ENCODE data around the gene SSH2. TPM values are rescaled to one million over a fixed set of nuclear protein-coding genes. Genes with fewer than 3 reads are reported as not detected.

Gene SSH2
- total and polyA plus RNA-seq, 9 of the 15 experiments (the other 6 are each of a cell fraction or from before 2014, with no cell fraction given) = 3.9 to 16.1 (median 10.2) TPM

DNA sequence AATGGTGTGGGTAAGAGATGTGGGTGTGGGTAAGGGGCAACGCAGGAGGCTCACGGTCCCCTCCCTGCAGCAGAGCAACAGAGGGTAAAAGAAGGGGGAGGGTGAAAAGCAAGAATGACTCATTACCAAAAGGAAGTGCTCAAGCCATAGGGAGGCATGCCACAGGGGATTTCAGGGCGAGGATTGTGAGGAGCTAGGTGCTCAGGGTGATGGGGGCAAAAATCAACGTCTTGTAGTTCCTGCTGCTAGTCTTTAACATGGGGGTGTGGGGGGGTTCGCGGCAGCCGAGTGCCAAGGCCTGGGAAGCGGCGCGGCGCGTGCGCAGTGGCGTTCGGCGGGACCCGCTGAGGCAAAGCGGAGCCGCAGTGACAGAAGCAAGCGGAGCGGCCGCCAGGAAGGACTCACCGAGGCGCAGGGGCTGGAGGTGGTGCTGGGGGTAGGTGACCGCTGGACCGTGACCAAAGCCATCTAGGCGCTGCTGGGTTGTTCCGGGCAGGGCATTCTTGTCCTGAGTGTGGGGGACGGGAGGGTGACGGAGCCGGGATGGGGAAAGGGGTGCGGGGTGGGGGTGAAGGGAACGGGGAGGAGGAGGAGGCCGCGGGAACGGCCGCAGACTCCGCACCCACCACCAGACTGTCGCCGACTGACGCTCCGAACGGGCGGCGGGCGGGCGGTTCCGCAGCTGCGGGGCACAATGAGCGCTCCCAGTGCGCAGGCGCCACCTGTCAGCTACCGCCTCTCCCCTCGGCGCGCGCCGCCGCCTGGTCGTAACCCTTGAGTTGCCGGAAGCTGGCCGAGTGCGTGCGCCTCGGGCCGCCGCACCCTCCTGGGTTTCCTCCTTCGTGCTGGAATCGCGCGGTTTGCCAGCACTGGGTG, at the start of gene SSH2 (continued):
- TF ChIP-seq, protein P1, sequence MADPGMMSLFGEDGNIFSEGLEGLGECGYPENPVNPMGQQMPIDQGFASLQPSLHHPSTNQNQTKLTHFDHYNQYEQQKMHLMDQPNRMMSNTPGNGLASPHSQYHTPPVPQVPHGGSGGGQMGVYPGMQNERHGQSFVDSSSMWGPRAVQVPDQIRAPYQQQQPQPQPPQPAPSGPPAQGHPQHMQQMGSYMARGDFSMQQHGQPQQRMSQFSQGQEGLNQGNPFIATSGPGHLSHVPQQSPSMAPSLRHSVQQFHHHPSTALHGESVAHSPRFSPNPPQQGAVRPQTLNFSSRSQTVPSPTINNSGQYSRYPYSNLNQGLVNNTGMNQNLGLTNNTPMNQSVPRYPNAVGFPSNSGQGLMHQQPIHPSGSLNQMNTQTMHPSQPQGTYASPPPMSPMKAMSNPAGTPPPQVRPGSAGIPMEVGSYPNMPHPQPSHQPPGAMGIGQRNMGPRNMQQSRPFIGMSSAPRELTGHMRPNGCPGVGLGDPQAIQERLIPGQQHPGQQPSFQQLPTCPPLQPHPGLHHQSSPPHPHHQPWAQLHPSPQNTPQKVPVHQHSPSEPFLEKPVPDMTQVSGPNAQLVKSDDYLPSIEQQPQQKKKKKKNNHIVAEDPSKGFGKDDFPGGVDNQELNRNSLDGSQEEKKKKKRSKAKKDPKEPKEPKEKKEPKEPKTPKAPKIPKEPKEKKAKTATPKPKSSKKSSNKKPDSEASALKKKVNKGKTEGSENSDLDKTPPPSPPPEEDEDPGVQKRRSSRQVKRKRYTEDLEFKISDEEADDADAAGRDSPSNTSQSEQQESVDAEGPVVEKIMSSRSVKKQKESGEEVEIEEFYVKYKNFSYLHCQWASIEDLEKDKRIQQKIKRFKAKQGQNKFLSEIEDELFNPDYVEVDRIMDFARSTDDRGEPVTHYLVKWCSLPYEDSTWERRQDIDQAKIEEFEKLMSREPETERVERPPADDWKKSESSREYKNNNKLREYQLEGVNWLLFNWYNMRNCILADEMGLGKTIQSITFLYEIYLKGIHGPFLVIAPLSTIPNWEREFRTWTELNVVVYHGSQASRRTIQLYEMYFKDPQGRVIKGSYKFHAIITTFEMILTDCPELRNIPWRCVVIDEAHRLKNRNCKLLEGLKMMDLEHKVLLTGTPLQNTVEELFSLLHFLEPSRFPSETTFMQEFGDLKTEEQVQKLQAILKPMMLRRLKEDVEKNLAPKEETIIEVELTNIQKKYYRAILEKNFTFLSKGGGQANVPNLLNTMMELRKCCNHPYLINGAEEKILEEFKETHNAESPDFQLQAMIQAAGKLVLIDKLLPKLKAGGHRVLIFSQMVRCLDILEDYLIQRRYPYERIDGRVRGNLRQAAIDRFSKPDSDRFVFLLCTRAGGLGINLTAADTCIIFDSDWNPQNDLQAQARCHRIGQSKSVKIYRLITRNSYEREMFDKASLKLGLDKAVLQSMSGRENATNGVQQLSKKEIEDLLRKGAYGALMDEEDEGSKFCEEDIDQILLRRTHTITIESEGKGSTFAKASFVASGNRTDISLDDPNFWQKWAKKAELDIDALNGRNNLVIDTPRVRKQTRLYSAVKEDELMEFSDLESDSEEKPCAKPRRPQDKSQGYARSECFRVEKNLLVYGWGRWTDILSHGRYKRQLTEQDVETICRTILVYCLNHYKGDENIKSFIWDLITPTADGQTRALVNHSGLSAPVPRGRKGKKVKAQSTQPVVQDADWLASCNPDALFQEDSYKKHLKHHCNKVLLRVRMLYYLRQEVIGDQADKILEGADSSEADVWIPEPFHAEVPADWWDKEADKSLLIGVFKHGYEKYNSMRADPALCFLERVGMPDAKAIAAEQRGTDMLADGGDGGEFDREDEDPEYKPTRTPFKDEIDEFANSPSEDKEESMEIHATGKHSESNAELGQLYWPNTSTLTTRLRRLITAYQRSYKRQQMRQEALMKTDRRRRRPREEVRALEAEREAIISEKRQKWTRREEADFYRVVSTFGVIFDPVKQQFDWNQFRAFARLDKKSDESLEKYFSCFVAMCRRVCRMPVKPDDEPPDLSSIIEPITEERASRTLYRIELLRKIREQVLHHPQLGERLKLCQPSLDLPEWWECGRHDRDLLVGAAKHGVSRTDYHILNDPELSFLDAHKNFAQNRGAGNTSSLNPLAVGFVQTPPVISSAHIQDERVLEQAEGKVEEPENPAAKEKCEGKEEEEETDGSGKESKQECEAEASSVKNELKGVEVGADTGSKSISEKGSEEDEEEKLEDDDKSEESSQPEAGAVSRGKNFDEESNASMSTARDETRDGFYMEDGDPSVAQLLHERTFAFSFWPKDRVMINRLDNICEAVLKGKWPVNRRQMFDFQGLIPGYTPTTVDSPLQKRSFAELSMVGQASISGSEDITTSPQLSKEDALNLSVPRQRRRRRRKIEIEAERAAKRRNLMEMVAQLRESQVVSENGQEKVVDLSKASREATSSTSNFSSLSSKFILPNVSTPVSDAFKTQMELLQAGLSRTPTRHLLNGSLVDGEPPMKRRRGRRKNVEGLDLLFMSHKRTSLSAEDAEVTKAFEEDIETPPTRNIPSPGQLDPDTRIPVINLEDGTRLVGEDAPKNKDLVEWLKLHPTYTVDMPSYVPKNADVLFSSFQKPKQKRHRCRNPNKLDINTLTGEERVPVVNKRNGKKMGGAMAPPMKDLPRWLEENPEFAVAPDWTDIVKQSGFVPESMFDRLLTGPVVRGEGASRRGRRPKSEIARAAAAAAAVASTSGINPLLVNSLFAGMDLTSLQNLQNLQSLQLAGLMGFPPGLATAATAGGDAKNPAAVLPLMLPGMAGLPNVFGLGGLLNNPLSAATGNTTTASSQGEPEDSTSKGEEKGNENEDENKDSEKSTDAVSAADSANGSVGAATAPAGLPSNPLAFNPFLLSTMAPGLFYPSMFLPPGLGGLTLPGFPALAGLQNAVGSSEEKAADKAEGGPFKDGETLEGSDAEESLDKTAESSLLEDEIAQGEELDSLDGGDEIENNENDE (IDR thresholded peaks at IDR 0.05; ENCODE audit: low read depth, low read length) = no peak
- TF ChIP-seq PURB (CRISPR knock-in tag; IDR thresholded peaks at IDR 0.05; ENCODE audit: low read depth) = no peak
- no peak for TF ChIP-seq CREBBP (IDR thresholded peaks at IDR 0.05; ENCODE audit: low read depth, low read length)
- TF ChIP-seq DDX20 (tag; IDR thresholded peaks at IDR 0.05; ENCODE audit: low read depth) = no peak
- TF ChIP-seq ZNF253 (CRISPR knock-in tag; conservative IDR thresholded peaks at IDR 0.05) = no peak
- no peak for TF ChIP-seq MEF2A (IDR thresholded peaks at IDR 0.05; ENCODE audit: control insufficient read depth, low read depth, low read length)
- no peak for TF ChIP-seq POLR3G (IDR thresholded peaks at IDR 0.05; ENCODE audit: extremely low read depth, insufficient read length, insufficient replicate concordance)
- TF ChIP-seq, protein P2, sequence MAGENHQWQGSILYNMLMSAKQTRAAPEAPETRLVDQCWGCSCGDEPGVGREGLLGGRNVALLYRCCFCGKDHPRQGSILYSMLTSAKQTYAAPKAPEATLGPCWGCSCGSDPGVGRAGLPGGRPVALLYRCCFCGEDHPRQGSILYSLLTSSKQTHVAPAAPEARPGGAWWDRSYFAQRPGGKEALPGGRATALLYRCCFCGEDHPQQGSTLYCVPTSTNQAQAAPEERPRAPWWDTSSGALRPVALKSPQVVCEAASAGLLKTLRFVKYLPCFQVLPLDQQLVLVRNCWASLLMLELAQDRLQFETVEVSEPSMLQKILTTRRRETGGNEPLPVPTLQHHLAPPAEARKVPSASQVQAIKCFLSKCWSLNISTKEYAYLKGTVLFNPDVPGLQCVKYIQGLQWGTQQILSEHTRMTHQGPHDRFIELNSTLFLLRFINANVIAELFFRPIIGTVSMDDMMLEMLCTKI (IDR thresholded peaks at IDR 0.05; ENCODE audit: partially characterized antibody) = no peak
- no peak for TF ChIP-seq MTF1 (CRISPR knock-in tag; IDR thresholded peaks at IDR 0.05; ENCODE audit: borderline replicate concordance)
- no peak for TF ChIP-seq FOXA1 (IDR thresholded peaks at IDR 0.05; ENCODE audit: borderline replicate concordance)
- no peak for TF ChIP-seq POLR2H (tag; IDR thresholded peaks at IDR 0.05; ENCODE audit: low read depth)
